SK-N-SH treated with all-trans-retinoic acid at 6 μM for 48 hours (cell line): ENCODE measurements around the gene SHROOM4.

Experiments
- ATAC-seq: fragments of 200-7000 bp; cut with Tn5 transposase; 3 replicates; pipeline ENCODE4 v1.9.1; 2020; ENCODE audit warnings: mild to moderate bottlenecking, moderate library complexity
- ARNTL ChIP-seq: fragments of 450-650 bp; formaldehyde crosslinking; IDR thresholded peaks from 2 replicates; pipeline ENCODE4 v1.5.0; 2020; ENCODE audit warnings: low read depth, mild to moderate bottlenecking, moderate library complexity, borderline replicate concordance
- BACH2 ChIP-seq: fragments of 250-450 bp; sonication (Bioruptor Pico); IDR thresholded peaks from 2 replicates; pipeline ENCODE4 v1.9.0; 2021; ENCODE audit warnings: mild to moderate bottlenecking, borderline replicate concordance
- CSDC2 ChIP-seq: fragments of 250-450 bp; sonication (Bioruptor Pico); IDR thresholded peaks from 2 replicates; pipeline ENCODE4 v1.5.0; 2020; ENCODE audit warnings: mild to moderate bottlenecking, moderate library complexity
- ESRRG ChIP-seq: fragments of 250-450 bp; sonication (Bioruptor Pico); IDR thresholded peaks from 2 replicates; pipeline ENCODE4 v1.6.1; 2021; ENCODE audit warnings: mild to moderate bottlenecking
- GLIS3 ChIP-seq: fragments of 250-450 bp; sonication (Bioruptor Pico); IDR thresholded peaks from 2 replicates; pipeline ENCODE4 v1.5.0; 2020; ENCODE audit warnings: mild to moderate bottlenecking, moderate library complexity
- ISL1 ChIP-seq: fragments of 250-450 bp; sonication (Bioruptor Pico); IDR thresholded peaks from 2 replicates; pipeline ENCODE4 v2.1.2; 2022; ENCODE audit warnings: mild to moderate bottlenecking, moderate library complexity
- OSR1 ChIP-seq: fragments of 250-450 bp; sonication (Bioruptor Pico); IDR thresholded peaks from 2 replicates; pipeline ENCODE4 v1.8.0; 2022; ENCODE audit warnings: moderate library complexity, mild to moderate bottlenecking, inconsistent platforms
- PPARA ChIP-seq: fragments of 250-450 bp; sonication (Bioruptor Pico); IDR thresholded peaks from 2 replicates; pipeline ENCODE4 v1.5.0; 2020; ENCODE audit warnings: mild to moderate bottlenecking, borderline replicate concordance
- RARB ChIP-seq: fragments of 250-450 bp; sonication (Bioruptor Pico); IDR thresholded peaks from 2 replicates; pipeline ENCODE4 v1.8.0; 2021; ENCODE audit warnings: mild to moderate bottlenecking, moderate library complexity
- SNAI2 ChIP-seq: fragments of 250-450 bp; sonication (Bioruptor Pico); IDR thresholded peaks from 2 replicates; pipeline ENCODE4 v1.5.0; 2020; ENCODE audit warnings: mild to moderate bottlenecking, moderate library complexity
- TOX ChIP-seq: fragments of 250-450 bp; sonication (Bioruptor Pico); IDR thresholded peaks from 2 replicates; pipeline ENCODE4 v1.8.0; 2021; ENCODE audit warnings: mild to moderate bottlenecking, moderate library complexity, borderline replicate concordance
- ZC3H10 ChIP-seq: fragments of 250-450 bp; sonication (Bioruptor Pico); IDR thresholded peaks from 2 replicates; pipeline ENCODE4 v1.5.1; 2021; ENCODE audit warnings: mild to moderate bottlenecking, moderate library complexity
- ZFP3 ChIP-seq: fragments of 250-450 bp; sonication (Bioruptor Pico); IDR thresholded peaks from 2 replicates; pipeline ENCODE4 v1.5.0; 2020; ENCODE audit warnings: mild to moderate bottlenecking, moderate library complexity
- ZFP30 ChIP-seq: fragments of 450-650 bp; formaldehyde crosslinking; IDR thresholded peaks from 2 replicates; pipeline ENCODE4 v1.5.0; 2022; ENCODE audit warnings: mild to moderate bottlenecking, moderate library complexity
- ZNF565 ChIP-seq: fragments of 450-650 bp; formaldehyde crosslinking; conservative IDR thresholded peaks from 2 replicates; pipeline ENCODE4 v1.5.0; 2020; ENCODE audit warnings: low read depth, mild to moderate bottlenecking, moderate library complexity
- ZNF70 ChIP-seq: fragments of 450-650 bp; formaldehyde crosslinking; IDR thresholded peaks from 2 replicates; pipeline ENCODE4 v1.5.0; 2020; ENCODE audit warnings: mild to moderate bottlenecking, moderate library complexity
- ZNF8 ChIP-seq: fragments of 450-650 bp; formaldehyde crosslinking; IDR thresholded peaks from 2 replicates; pipeline ENCODE4 v1.5.0; 2020; ENCODE audit warnings: mild to moderate bottlenecking, moderate library complexity
- TF ChIP-seq, protein P1 (sequence below): fragments of 250-450 bp; sonication (Bioruptor Pico); IDR thresholded peaks from 2 replicates; pipeline ENCODE4 v1.5.1; 2021; ENCODE audit warnings: mild to moderate bottlenecking, moderate library complexity
- TF ChIP-seq, protein P2 (sequence below): fragments of 250-450 bp; sonication (Bioruptor Pico); IDR thresholded peaks from 2 replicates; pipeline ENCODE4 v1.5.1; 2020; ENCODE audit warnings: low read depth, mild to moderate bottlenecking, moderate library complexity
- TF ChIP-seq, protein P3 (sequence below): fragments of 250-450 bp; sonication (Bioruptor Pico); IDR thresholded peaks from 2 replicates; pipeline ENCODE4 v1.8.0; 2021; ENCODE audit warnings: low read depth, mild to moderate bottlenecking, moderate library complexity, borderline replicate concordance
- TF ChIP-seq, protein P4 (sequence below): fragments of 250-450 bp; sonication (Bioruptor Pico); IDR thresholded peaks from 2 replicates; pipeline ENCODE4 v1.8.0; 2020; ENCODE audit warnings: mild to moderate bottlenecking, moderate library complexity, borderline replicate concordance

Gene SHROOM4, protein sequence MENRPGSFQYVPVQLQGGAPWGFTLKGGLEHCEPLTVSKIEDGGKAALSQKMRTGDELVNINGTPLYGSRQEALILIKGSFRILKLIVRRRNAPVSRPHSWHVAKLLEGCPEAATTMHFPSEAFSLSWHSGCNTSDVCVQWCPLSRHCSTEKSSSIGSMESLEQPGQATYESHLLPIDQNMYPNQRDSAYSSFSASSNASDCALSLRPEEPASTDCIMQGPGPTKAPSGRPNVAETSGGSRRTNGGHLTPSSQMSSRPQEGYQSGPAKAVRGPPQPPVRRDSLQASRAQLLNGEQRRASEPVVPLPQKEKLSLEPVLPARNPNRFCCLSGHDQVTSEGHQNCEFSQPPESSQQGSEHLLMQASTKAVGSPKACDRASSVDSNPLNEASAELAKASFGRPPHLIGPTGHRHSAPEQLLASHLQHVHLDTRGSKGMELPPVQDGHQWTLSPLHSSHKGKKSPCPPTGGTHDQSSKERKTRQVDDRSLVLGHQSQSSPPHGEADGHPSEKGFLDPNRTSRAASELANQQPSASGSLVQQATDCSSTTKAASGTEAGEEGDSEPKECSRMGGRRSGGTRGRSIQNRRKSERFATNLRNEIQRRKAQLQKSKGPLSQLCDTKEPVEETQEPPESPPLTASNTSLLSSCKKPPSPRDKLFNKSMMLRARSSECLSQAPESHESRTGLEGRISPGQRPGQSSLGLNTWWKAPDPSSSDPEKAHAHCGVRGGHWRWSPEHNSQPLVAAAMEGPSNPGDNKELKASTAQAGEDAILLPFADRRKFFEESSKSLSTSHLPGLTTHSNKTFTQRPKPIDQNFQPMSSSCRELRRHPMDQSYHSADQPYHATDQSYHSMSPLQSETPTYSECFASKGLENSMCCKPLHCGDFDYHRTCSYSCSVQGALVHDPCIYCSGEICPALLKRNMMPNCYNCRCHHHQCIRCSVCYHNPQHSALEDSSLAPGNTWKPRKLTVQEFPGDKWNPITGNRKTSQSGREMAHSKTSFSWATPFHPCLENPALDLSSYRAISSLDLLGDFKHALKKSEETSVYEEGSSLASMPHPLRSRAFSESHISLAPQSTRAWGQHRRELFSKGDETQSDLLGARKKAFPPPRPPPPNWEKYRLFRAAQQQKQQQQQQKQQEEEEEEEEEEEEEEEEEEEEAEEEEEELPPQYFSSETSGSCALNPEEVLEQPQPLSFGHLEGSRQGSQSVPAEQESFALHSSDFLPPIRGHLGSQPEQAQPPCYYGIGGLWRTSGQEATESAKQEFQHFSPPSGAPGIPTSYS (N-terminal part only)

DNA sequence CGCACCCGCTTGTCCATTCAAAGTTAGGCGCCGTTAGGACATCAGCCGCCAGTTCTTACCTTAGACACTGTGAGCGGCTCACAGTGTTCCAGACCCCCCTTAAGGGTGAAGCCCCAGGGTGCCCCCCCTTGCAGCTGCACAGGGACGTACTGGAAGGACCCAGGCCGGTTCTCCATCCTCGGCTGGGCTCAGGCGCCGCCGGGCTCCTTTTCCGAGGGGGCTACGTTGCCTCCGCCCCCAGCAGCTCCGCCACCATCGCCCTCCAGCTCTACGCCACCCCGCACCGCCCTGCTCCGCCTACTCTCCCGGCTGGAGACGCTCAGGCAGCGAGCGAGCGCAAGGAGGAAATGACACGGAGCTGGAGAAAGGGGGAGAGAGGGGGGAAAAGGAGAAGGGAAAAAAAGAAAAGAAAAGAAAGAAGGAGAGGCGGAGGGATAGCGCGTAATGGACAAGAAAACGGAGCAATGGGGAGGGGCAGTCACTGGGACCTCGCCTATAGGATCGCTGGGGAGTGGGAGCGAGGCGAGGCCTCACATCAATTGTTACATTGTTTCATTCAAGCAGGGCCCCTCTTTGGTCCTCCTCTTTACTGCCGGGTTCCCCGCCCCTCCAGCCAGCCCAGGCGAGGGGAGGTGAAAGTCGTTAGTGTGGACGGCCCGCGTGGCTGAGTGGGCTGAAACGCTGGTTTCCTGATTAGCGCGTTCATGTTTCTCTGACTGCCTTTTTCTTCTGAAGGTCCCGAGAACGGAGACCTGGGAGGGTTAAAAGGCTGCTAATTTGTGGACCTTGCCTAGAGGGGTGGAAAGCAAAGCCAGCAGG, at the start of gene SHROOM4:
SHROOM4 (minus strand) TSS at position 352 of the 819 bp plus-strand sequence; CDS start at position 176, 176 bp downstream.
- peak; percentile 89 for ATAC-seq
- TF ChIP-seq ISL1 (CRISPR knock-in tag) (no peak), OSR1 (CRISPR knock-in tag) (no peak), ARNTL (no peak), GLIS3 (CRISPR knock-in tag) (no peak), ESRRG (CRISPR knock-in tag) (no peak), PPARA (CRISPR knock-in tag) (no peak), ZNF8 (CRISPR knock-in tag) (no peak), RARB (CRISPR knock-in tag) (no peak), SNAI2 (no peak), TOX (CRISPR knock-in tag) (no peak), ZFP30 (no peak), ZNF70 (CRISPR knock-in tag) (no peak), ZC3H10 (CRISPR knock-in tag) (no peak)
- TF ChIP-seq, protein P1, sequence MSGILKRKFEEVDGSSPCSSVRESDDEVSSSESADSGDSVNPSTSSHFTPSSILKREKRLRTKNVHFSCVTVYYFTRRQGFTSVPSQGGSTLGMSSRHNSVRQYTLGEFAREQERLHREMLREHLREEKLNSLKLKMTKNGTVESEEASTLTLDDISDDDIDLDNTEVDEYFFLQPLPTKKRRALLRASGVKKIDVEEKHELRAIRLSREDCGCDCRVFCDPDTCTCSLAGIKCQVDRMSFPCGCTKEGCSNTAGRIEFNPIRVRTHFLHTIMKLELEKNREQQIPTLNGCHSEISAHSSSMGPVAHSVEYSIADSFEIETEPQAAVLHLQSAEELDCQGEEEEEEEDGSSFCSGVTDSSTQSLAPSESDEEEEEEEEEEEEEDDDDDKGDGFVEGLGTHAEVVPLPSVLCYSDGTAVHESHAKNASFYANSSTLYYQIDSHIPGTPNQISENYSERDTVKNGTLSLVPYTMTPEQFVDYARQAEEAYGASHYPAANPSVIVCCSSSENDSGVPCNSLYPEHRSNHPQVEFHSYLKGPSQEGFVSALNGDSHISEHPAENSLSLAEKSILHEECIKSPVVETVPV = no peak
- TF ChIP-seq, protein P2, sequence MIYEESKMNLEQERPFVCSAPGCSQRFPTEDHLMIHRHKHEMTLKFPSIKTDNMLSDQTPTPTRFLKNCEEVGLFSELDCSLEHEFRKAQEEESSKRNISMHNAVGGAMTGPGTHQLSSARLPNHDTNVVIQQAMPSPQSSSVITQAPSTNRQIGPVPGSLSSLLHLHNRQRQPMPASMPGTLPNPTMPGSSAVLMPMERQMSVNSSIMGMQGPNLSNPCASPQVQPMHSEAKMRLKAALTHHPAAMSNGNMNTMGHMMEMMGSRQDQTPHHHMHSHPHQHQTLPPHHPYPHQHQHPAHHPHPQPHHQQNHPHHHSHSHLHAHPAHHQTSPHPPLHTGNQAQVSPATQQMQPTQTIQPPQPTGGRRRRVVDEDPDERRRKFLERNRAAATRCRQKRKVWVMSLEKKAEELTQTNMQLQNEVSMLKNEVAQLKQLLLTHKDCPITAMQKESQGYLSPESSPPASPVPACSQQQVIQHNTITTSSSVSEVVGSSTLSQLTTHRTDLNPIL (CRISPR knock-in tag) = no peak

DNA sequence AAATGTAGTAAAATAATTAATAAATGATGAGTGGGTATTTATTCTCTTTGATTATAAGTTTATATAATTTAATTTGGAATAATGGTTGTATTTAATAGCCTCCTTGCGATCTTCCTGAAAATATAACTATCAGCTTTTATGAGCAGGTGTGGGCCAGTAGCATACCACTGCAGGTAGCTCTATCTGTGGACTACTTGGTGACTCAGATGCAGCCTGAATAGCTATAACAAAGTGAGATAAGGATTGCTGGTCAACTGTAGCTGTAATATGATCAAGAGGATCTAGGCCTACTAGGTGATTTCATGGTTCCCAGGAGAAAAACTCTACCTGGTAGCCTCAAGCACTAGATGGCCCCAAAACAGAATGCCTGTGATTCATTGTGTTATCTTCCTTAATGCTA, 49.5 kb upstream of the SHROOM4 start:
- TF ChIP-seq ZFP3 (CRISPR knock-in tag) (no peak), ZNF565 (CRISPR knock-in tag) (no peak)
- TF ChIP-seq, protein P3, sequence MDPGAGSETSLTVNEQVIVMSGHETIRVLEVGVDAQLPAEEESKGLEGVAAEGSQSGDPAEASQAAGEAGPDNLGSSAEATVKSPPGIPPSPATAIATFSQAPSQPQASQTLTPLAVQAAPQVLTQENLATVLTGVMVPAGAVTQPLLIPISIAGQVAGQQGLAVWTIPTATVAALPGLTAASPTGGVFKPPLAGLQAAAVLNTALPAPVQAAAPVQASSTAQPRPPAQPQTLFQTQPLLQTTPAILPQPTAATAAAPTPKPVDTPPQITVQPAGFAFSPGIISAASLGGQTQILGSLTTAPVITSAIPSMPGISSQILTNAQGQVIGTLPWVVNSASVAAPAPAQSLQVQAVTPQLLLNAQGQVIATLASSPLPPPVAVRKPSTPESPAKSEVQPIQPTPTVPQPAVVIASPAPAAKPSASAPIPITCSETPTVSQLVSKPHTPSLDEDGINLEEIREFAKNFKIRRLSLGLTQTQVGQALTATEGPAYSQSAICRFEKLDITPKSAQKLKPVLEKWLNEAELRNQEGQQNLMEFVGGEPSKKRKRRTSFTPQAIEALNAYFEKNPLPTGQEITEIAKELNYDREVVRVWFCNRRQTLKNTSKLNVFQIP = no peak
- ATAC-seq = no peak

DNA sequence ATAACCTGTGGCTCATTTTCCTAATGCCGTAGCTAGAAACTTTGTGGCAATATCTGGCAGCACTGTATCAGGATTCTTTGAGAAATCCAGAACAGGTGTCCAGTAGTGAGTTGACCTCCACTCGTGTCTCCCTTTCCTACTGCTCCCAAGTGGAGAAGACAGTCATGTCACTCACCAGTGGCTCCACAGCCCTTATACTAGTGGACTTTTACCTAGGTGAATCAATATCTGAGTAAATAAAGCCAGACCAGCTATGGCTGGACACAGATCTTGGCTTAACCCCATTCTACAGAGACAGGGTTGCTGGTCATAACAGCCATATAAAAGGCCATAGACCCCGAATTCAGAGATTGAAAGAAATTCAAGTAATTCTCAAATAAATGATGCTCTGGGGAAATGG, 46.5 kb upstream of the SHROOM4 start:
- TF ChIP-seq, protein P4, sequence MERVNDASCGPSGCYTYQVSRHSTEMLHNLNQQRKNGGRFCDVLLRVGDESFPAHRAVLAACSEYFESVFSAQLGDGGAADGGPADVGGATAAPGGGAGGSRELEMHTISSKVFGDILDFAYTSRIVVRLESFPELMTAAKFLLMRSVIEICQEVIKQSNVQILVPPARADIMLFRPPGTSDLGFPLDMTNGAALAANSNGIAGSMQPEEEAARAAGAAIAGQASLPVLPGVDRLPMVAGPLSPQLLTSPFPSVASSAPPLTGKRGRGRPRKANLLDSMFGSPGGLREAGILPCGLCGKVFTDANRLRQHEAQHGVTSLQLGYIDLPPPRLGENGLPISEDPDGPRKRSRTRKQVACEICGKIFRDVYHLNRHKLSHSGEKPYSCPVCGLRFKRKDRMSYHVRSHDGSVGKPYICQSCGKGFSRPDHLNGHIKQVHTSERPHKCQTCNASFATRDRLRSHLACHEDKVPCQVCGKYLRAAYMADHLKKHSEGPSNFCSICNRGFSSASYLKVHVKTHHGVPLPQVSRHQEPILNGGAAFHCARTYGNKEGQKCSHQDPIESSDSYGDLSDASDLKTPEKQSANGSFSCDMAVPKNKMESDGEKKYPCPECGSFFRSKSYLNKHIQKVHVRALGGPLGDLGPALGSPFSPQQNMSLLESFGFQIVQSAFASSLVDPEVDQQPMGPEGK (CRISPR knock-in tag) = no peak
- TF ChIP-seq RARB (CRISPR knock-in tag) (no peak), CSDC2 (no peak), ARNTL (no peak), ZFP3 (CRISPR knock-in tag) (no peak), ZC3H10 (CRISPR knock-in tag) (no peak), BACH2 (CRISPR knock-in tag) (no peak), ISL1 (CRISPR knock-in tag) (no peak), SNAI2 (no peak), GLIS3 (CRISPR knock-in tag) (no peak), ZNF565 (CRISPR knock-in tag) (no peak), PPARA (CRISPR knock-in tag) (no peak)
- TF ChIP-seq, protein P1 = no peak
- no peak for ATAC-seq
